Endothelial cell (in vitro differentiated cells): ENCODE measurements around the gene MMP12. TPM values are rescaled to one million over a fixed set of nuclear protein-coding genes. Genes with fewer than 3 reads are reported as not detected.

Experiments used
- DNase-seq: peaks from one replicate; pipeline ENCODE4 v3.0.0; 2021; ENCODE audit warnings: low spot score
- H3K27ac Mint-ChIP-seq: one replicate; pipeline ENCODE4 v1.8.0; 2021; ENCODE audit warnings: mixed read lengths, inconsistent platforms; ENCODE audit not compliant: unreplicated experiment
- H3K27me3 Mint-ChIP-seq: one replicate; pipeline ENCODE4 v1.8.0; 2021; ENCODE audit warnings: mild to moderate bottlenecking, moderate library complexity, mixed read lengths, inconsistent platforms; ENCODE audit not compliant: unreplicated experiment
- H3K36me3 Mint-ChIP-seq: one replicate; pipeline ENCODE4 v1.8.0; 2021; ENCODE audit warnings: mild to moderate bottlenecking, low read depth, mixed read lengths, inconsistent platforms; ENCODE audit not compliant: unreplicated experiment
- H3K4me1 Mint-ChIP-seq: one replicate; pipeline ENCODE4 v1.8.0; 2021; ENCODE audit warnings: mild to moderate bottlenecking, mixed read lengths, inconsistent platforms; ENCODE audit not compliant: unreplicated experiment
- H3K4me3 Mint-ChIP-seq: one replicate; pipeline ENCODE4 v1.8.0; 2021; ENCODE audit warnings: mild to moderate bottlenecking, mixed read lengths, inconsistent platforms; ENCODE audit not compliant: unreplicated experiment
- H3K9me3 Mint-ChIP-seq: one replicate; pipeline ENCODE4 v1.8.0; 2021; ENCODE audit warnings: mixed read lengths, inconsistent platforms; ENCODE audit not compliant: unreplicated experiment
- CTCF ChIP-seq: fragments of 200-600 bp; sonication (generic); IDR thresholded peaks from one replicate; pipeline ENCODE4 v1.5.0; 2021; ENCODE audit warnings: antibody characterized with exemption; ENCODE audit not compliant: unreplicated experiment
- total RNA-seq: library from RNA; stranded (reverse); fragmentation: NEBNext Ultra II Directional; extraction: Animal tissue kit (Norgen Biotek cat#: 25700); gene quantifications from one replicate; pipeline ENCODE4 v1.2.1, GENCODE V29; 2021; ENCODE audit not compliant: unreplicated experiment

MMP12 gene
- total RNA-seq, 1 donor from 2014 or later, result not detected

GRCh38 chr11:102842930-102843329 is 31.9 kb downstream of the MMP12 start:
- Mint-ChIP-seq H3K4me1 (no peaks in the 10 kb centered on the region), H3K4me3 (no peak overlapping the region), H3K27ac (no peak overlapping the region), H3K9me3 (no peaks in the 10 kb centered on the region), H3K27me3 (no peaks in the 10 kb centered on the region), H3K36me3 (no peaks in the 10 kb centered on the region)
- TF ChIP-seq CTCF, result no peak
- DNase-seq, result no peak

- DNase-seq, result no peak
- no peak for TF ChIP-seq CTCF
- H3K27me3 Mint-ChIP-seq, result no peaks in the 10 kb centered on the region
- H3K36me3 Mint-ChIP-seq, result no peaks in the 10 kb centered on the region
- H3K9me3 Mint-ChIP-seq, result no peaks in the 10 kb centered on the region
- H3K27ac Mint-ChIP-seq, result no peak overlapping the region
- H3K4me3 Mint-ChIP-seq, result no peak overlapping the region
- H3K4me1 Mint-ChIP-seq, result no peaks in the 10 kb centered on the region
Observed at GRCh38 chr11:102840018-102840417, 34.8 kb downstream of the MMP12 start.

GRCh38 chr11:102837646-102838045 is 37.1 kb downstream of the MMP12 start:
- no peak for TF ChIP-seq CTCF
- H3K4me3 Mint-ChIP-seq, result no peak overlapping the region
- no peak for DNase-seq
- H3K27me3 Mint-ChIP-seq, result no peaks in the 10 kb centered on the region
- no peaks in the 10 kb centered on the region for H3K9me3 Mint-ChIP-seq
- no peaks in the 10 kb centered on the region for H3K36me3 Mint-ChIP-seq
- no peaks in the 10 kb centered on the region for H3K4me1 Mint-ChIP-seq
- no peak overlapping the region for H3K27ac Mint-ChIP-seq

GRCh38 chr11:102837156-102837555 is 37.6 kb downstream of the MMP12 start:
- DNase-seq, result no peak
- no peaks in the 10 kb centered on the region for H3K36me3 Mint-ChIP-seq
- no peak overlapping the region for H3K27ac Mint-ChIP-seq
- H3K9me3 Mint-ChIP-seq, result no peaks in the 10 kb centered on the region
- peaks cover under 1% of the 10 kb centered on the region for H3K27me3 Mint-ChIP-seq
- no peak for TF ChIP-seq CTCF
- H3K4me3 Mint-ChIP-seq, result no peak overlapping the region
- H3K4me1 Mint-ChIP-seq, result no peaks in the 10 kb centered on the region

GRCh38 chr11:102836290-102836875 is 38.4 kb downstream of the MMP12 start:
- no peak overlapping the region for H3K27ac Mint-ChIP-seq
- DNase-seq, result no peak
- H3K4me3 Mint-ChIP-seq, result no peak overlapping the region
- peaks cover 1% of the 10 kb centered on the region for H3K27me3 Mint-ChIP-seq
- TF ChIP-seq CTCF, result no peak
- H3K4me1 Mint-ChIP-seq, result no peaks in the 10 kb centered on the region
- no peaks in the 10 kb centered on the region for H3K36me3 Mint-ChIP-seq
- no peaks in the 10 kb centered on the region for H3K9me3 Mint-ChIP-seq
